HUDEP-2 (cell line): Measurements from ENCODE around the gene CLPSL1.
"Not testable (repeated sequence)": the region's sequence is repeated elsewhere in the genome, so short reads cannot be mapped to it uniquely, and the experiment has no call there.

ENCODE experiments used
- DNase-seq, 76 experiments: peaks; one replicate each; lab custom pipeline; 2025; ENCODE audit not compliant: unreplicated experiment in 76 of 76; lab: John Stamatoyannopoulos, UW

Gene CLPSL1, protein sequence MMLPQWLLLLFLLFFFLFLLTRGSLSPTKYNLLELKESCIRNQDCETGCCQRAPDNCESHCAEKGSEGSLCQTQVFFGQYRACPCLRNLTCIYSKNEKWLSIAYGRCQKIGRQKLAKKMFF

DNA sequence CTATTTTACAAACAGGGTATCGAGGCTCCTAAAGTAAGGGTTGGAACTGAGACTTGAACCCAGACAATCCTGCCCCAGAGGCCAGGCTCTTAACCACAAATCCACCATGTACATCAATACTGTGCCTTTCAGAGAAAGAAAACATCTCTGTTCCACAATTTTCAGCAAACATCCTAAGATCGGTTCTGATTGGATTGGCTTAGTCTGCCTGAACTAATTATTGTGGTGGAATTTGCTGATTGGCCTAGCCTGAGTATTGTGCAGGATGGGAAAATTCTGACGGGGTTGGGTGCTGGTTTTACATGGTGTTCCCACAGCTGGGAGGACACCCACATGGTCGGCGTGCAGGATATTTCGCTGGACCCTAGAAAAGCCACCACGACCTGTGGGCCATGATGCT, at the start of gene CLPSL1:
Gene CLPSL1 (plus strand): TSS at position 301 of the 400 bp plus-strand sequence. CDS start 92 bp downstream, at position 393.
- DNase-seq = no peak

DNA sequence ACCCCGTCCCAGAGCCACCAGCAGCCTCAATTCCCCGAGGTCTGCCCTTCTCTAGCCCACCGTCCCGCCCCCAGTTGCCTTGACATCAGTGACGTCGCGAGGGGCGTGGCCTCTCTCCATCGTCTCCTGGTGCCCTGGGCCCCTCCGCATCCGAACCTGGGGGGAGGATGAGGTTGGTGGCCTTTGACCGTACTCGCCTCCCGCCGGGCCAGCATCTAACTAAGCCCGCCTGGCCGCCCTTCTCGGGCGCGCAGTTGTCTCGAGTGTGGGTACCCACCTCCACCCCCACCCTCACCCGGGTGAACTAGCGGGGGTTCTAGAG, 49.4 kb upstream of the CLPSL1 start:
- DNase-seq = peak in 75 of 76 experiments; percentile 56 to 99 (median 97)

GRCh38 chr6:35731736-35732532, 48.9 kb upstream of the CLPSL1 start:
- DNase-seq = peak in 74 of 76 experiments; percentile 58 to 99 (median 96)

GRCh38 chr6:35733633-35734032, 47.2 kb upstream of the CLPSL1 start:
- no peak for DNase-seq

- DNase-seq = not testable (repeated sequence)
Observed at GRCh38 chr6:35734319-35734718, 46.5 kb upstream of the CLPSL1 start.

DNA sequence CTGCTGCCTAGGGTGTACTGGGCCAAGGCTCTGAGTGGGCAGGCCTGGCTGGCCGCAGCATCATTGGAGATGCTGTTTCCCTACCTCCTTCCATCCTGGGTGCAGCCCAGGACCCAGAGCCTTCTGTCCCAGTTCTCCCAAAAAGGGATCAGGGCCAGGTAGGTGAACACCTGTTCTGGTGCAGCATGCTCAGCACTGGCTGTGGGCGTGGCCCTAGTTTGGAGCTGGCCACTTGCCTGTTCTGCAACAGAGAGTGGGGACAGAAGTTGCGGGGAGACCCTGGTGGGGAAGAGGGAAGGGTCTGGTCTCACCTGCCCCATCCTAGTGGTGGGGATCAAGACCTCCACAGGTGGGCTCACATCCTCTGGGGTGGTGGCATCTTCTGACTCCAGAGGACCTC, 45.4 kb upstream of the CLPSL1 start:
- DNase-seq = no peak

DNA sequence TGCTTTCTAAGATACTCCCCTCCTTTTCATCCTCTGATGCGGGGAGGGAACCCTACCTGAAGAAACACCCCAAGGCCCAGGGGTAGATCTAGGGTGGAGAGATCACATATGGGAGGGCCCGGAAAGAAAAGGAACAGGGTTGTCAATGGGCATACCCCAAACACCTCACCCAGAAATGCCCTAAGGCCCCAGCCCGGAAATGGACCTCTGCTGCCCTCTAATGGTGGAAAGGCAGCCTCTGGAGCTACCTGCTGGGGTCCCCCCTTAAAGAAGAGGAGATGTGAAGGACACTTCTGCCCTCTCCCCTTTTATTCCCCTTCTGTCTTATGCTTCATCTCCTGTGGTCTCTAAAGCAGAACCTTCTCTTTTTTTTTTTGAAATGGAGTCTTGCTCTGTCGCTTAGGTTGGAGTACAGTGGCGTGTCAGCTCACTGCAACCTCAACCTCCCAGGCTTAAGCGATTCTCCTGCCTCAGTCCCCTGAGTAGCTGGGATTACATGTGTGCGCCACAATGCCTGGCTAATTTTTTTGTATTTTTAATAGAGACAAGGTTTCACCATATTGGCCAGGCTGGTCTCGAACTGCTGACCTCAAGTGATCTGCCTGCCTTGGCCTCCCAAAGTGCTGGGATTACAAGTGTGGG, 44.4 kb upstream of the CLPSL1 start:
- peak in 70 of 76 experiments; percentile 17 to 89 (median 70) for DNase-seq

GRCh38 chr6:35736982-35737412, 43.8 kb upstream of the CLPSL1 start, which contains the start of gene ARMC12:
TSS of gene ARMC12 (plus strand) at chr6:35737032. CDS start at chr6:35737109, 77 bp downstream.
- no peak for DNase-seq

GRCh38 chr6:35737413-35738211, 43.2 kb upstream of the CLPSL1 start:
- DNase-seq = peak in 40 of 76 experiments; percentile 15 to 86 (median 73)

DNA sequence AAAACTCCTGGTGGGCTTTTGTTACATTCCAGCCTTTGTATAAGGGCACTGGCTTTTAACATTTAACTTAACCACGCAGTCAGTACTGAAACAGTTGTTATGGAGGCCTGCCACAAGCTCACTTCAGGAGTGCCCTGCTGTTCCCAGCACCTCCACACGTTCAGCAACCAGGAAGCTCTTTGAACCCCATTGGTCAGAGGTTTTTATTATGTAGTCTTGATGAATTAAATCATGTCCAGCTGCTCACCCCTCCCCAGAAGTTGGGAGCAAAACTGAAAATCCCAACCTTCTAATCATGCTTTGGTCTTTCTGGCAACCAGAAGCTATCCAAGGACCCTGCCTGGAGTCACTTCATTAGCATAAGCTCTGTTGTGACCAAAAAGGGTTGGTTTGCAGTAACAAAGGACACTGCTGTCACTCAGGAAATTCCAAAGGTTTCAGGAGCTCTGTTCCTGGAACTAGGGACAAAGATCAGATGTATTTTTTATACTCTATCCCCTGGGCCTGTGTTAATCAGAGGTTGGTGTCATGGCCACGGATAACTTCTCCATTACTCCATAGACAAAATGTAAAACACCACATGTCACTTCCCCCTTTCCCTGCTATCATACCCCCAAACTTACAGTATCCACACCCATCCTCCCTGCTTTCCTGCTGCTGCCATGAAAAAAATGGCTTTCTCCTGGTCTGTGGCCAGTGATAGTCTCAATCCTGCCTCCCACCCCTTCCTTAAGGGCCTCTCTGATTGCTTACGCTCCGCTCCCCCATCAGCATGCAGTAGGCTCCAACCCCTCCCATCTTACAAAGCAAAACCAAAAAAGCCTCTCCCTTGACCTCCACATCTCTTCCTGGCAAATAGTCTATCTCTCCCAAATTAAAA, 40.9 kb upstream of the CLPSL1 start:
- no peak for DNase-seq

GRCh38 chr6:35742842-35743241, 38.0 kb upstream of the CLPSL1 start:
- DNase-seq = no peak

- no peak for DNase-seq
Observed at GRCh38 chr6:35745509-35745908, 35.3 kb upstream of the CLPSL1 start.

DNA sequence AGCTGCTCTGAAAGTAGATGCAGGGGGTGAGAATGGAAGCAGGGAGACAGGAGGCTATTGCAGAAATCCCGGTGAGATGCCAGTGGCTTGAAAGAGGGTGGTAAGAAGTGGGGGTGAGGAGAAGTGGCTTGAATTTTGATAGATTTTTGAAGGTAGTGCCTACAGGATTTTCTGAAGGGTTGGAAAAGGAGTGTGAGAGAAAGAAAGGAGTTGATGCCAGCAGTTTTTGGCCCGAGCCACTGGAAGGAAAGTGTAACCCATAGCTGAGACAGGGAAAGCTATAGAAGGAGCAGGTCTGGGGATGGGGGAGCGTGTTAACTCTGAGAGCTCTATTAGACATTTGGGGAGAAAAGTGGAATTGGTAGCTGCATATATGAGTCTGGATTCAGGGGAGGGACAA, 34.3 kb upstream of the CLPSL1 start:
- no peak for DNase-seq

GRCh38 chr6:35747877-35748276, 32.9 kb upstream of the CLPSL1 start:
- no peak for DNase-seq

DNA sequence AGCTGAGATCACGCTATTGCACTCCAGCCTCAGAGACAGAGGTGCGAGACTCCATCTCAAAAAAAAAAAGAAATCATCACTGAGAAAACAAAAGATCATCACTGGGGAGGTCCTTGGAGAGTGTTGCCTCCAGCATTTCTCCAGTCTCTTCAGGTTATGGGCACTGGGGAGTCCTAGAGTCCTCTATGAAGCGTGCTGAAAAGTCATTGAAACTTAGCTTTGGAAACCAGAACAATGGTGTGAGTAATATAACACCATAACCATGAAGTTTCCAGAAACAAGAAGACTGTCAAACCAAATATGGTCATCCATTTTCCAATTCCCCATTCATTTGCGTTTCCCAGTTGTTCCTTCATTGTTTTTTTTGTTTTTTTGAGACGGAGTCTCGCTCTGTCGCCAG, 30.3 kb upstream of the CLPSL1 start:
- DNase-seq = no peak

- DNase-seq = no peak
Observed at GRCh38 chr6:35751594-35751993, 29.2 kb upstream of the CLPSL1 start.

- DNase-seq = no peak
Observed at GRCh38 chr6:35752330-35752729, 28.5 kb upstream of the CLPSL1 start.

DNA sequence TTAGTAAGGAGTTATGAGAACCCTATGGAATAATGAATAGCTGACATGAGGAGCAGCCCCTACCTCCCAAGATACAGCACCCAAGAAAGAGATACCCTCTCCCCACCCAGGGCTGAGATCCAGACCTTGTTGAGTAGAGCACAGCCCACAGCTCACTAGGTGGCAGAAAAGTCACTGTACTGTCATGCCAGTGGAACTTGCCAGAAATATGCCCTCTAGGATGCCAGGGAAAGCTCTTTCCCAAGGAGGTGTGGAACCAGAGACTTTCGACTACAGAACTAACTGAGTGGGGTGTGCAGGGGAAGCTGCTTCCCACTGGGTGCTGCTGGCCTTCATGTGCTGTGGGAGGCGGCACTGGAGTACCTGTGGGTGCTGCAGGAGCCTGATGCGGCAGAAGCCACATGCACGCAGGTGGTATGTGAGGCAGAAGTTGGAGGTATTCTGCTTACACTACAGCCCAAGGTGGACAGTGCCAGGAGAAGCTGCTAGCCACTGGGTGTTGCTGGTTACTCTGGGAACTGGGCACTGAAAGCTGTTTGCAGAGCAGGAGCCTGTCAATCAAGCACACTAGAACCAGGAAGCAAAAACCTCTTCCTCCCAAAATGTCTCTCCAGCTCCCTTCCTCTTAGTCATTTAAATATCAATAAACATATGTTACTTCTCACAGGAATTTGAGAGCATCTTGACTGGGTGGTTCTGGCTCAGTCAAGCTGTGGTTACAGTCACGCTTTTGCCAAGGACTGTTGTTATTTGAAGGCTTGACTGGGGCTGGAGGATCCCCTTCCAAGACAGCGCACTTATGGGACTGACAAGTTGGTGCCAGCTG, 26.2 kb upstream of the CLPSL1 start:
- DNase-seq = no peak

- DNase-seq = no peak
Observed at GRCh38 chr6:35755278-35755924, 25.4 kb upstream of the CLPSL1 start.
